ENCODE results near the gene PRX.
A peak's percentile ranks its signal among the peaks of the same experiment; 100 is the strongest.

PRX gene

DNA sequence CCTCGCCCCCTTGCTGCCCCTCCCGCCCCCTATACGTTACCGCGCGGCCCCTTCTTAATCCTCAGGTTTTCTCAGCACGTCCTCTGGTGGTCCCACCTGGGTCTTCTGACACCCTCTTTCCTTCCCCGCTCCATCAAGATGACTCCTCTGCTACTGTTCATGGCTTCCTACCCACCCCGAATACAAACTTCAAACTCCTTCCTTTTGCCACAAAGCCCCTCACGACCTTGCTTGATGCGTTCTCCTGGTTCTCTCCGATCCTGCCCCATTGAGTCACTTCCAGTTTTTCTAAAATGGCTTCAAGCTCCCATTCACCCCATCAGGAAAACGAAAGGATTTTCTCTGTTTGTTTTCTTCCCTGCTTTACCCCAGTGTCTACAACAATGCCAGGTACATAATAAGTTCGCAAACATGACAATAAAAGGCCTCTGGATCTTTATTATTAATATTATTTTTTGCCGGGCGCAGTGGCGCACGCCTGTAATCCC lies 31.7 kb upstream of the PRX start:
- TF ChIP-seq CTCF (IDR thresholded peaks at IDR 0.05; ENCODE audit: borderline replicate concordance, control extremely low read depth, extremely low read depth, insufficient read depth, missing control alignments) = no peak
- no peak for DNase-seq (ENCODE audit: low spot score)
- in situ Hi-C loops (cut with MboI; ENCODE audit: low sequenced_read_pairs, unreplicated experiment) = no loop called here

- no peak for TF ChIP-seq CTCF (IDR thresholded peaks at IDR 0.05; ENCODE audit: borderline replicate concordance, control extremely low read depth, extremely low read depth, insufficient read depth, missing control alignments)
- DNase-seq (ENCODE audit: low spot score) = peak; percentile 97
- in situ Hi-C loops (cut with MboI; ENCODE audit: low sequenced_read_pairs, unreplicated experiment) = no loop called here
Observed at GRCh38 chr19:40444000-40444824, 31.0 kb upstream of the PRX start, which contains the start of gene SERTAD3. SERTAD3 (minus strand) TSS chr19:40444335; CDS start chr19:40442080, 2,255 bp downstream.

- in situ Hi-C loops (cut with MboI; ENCODE audit: low sequenced_read_pairs, unreplicated experiment) = no loop called here
- no peak for TF ChIP-seq CTCF (IDR thresholded peaks at IDR 0.05; ENCODE audit: borderline replicate concordance, control extremely low read depth, extremely low read depth, insufficient read depth, missing control alignments)
- peak; percentile 98 for DNase-seq (ENCODE audit: low spot score)
Observed at GRCh38 chr19:40443131-40443999, 30.2 kb upstream of the PRX start.

- no peak for TF ChIP-seq CTCF (IDR thresholded peaks at IDR 0.05; ENCODE audit: borderline replicate concordance, control extremely low read depth, extremely low read depth, insufficient read depth, missing control alignments)
- in situ Hi-C loops (cut with MboI; ENCODE audit: low sequenced_read_pairs, unreplicated experiment) = no loop called here
- no peak for DNase-seq (ENCODE audit: low spot score)
Observed at GRCh38 chr19:40442328-40443130, 29.4 kb upstream of the PRX start.

GRCh38 chr19:40441719-40442253 lies 28.6 kb upstream of the PRX start:
- in situ Hi-C loops (cut with MboI; ENCODE audit: low sequenced_read_pairs, unreplicated experiment) = no loop called here
- no peak for DNase-seq (ENCODE audit: low spot score)
- no peak for TF ChIP-seq CTCF (IDR thresholded peaks at IDR 0.05; ENCODE audit: borderline replicate concordance, control extremely low read depth, extremely low read depth, insufficient read depth, missing control alignments)
